ENCODE data around the gene ITGA7. TPM values are rescaled to one million over a fixed set of nuclear protein-coding genes. Genes with fewer than 3 reads are reported as not detected.

The ITGA7 gene
- total and polyA plus RNA-seq, 3 donors from 2014 or later, result 26.4 to 43.3 (median 30.6) TPM

- Histone ChIP-seq H3K9me3 (no peaks in the 10 kb centered on the region), H3K36me3 (ENCODE audit: low read depth, missing control alignments) (no peaks in the 10 kb centered on the region), H3K4me1 (peaks cover 58% of the 10 kb centered on the region), H3K4me3 (no peak overlapping the region), H3K27ac (no peak overlapping the region), H3K27me3 (no peaks in the 10 kb centered on the region)
- no peak for DNase-seq
- intact Hi-C loops (cut with DNase I; ENCODE audit: low total_unique reads), result no loop called here
- WGBS, 2 donors, result 95 to 98% methylated on average over 8 of the region's 8 CpGs
- TF ChIP-seq CTCF (IDR thresholded peaks at IDR 0.05) (no peak), POLR2A (IDR thresholded peaks at IDR 0.05) (no peak)
Observed at GRCh38 chr12:55722948-55723347, 15.2 kb upstream of the ITGA7 start.

GRCh38 chr12:55721601-55722213 is 14.0 kb upstream of the ITGA7 start:
- Histone ChIP-seq H3K27me3 (no peaks in the 10 kb centered on the region), H3K4me3 (no peak overlapping the region), H3K9me3 (no peaks in the 10 kb centered on the region), H3K27ac (peak overlapping the region in 1 of 2 donors; percentile 22), H3K36me3 (ENCODE audit: low read depth, missing control alignments) (no peaks in the 10 kb centered on the region), H3K4me1 (peaks cover 58% of the 10 kb centered on the region)
- DNase-seq, result no peak
- intact Hi-C loops (cut with DNase I; ENCODE audit: low total_unique reads), result no loop called here
- WGBS, 2 donors, result 71 to 77% methylated on average over 5 to 14 of the region's 14 CpGs
- no peak for TF ChIP-seq POLR2A (IDR thresholded peaks at IDR 0.05)
- no peak for TF ChIP-seq CTCF (IDR thresholded peaks at IDR 0.05)

- TF ChIP-seq CTCF (IDR thresholded peaks at IDR 0.05), result peak; percentile 27 to 43 (median 36)
- no peak for TF ChIP-seq POLR2A (IDR thresholded peaks at IDR 0.05)
- no peak overlapping the region for H3K4me3 ChIP-seq
- H3K9me3 ChIP-seq, result no peaks in the 10 kb centered on the region
- peaks cover 56% of the 10 kb centered on the region for H3K4me1 ChIP-seq
- peak overlapping the region in 1 of 2 donors; percentile 22 for H3K27ac ChIP-seq
- no peaks in the 10 kb centered on the region for H3K36me3 ChIP-seq (ENCODE audit: low read depth, missing control alignments)
- no peaks in the 10 kb centered on the region for H3K27me3 ChIP-seq
- peak; percentile 75 for DNase-seq
- WGBS, 2 donors, result 42 to 67% methylated on average over 3 to 9 of the region's 9 CpGs
- intact Hi-C loops (cut with DNase I; ENCODE audit: low total_unique reads), result no loop called here
Observed at GRCh38 chr12:55720894-55721444, 13.3 kb upstream of the ITGA7 start.

DNA sequence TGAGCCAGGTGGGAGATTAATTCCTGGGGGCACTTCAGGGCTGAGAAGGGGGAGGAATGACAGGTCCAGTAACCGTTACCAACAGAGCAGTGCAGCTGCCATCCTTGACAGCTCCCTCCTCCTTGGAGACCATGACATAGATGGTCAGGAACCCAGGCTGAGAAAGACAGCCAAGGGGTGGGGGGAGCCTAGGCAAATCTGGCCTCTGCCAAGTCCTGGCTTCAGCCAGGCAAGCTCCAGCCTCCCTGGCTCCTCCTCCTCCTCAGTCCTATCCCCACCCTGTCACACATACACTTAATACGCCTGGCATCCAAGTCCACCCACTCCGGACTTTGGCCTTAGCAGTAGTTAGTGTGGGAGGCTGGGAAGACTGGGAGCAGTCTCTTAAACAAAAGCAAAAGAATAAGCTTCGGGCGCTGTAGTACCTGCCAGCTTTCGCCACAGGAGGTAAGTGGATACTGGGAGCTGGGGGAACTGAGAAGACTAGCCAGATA is 12.4 kb upstream of the ITGA7 start, which contains the start of gene RDH5:
TSS of gene RDH5 (plus strand) at position 323 of the 494 bp plus-strand sequence. CDS start 792 bp downstream, outside the sequence.
- no peaks in the 10 kb centered on the region for H3K36me3 ChIP-seq (ENCODE audit: low read depth, missing control alignments)
- WGBS, 2 donors, result 35 to 41% methylated on average over 4 to 6 of the region's 6 CpGs
- peaks cover 62% of the 10 kb centered on the region for H3K4me1 ChIP-seq
- H3K9me3 ChIP-seq, result no peaks in the 10 kb centered on the region
- no peaks in the 10 kb centered on the region for H3K27me3 ChIP-seq
- DNase-seq, result peak; percentile 68
- intact Hi-C loops (cut with DNase I; ENCODE audit: low total_unique reads), result no loop called here
- no peak for TF ChIP-seq POLR2A (IDR thresholded peaks at IDR 0.05)
- TF ChIP-seq CTCF (IDR thresholded peaks at IDR 0.05), result no peak
- H3K4me3 ChIP-seq, result no peak within 1 kb of the TSS
- peak within 1 kb of the TSS; percentile 12 to 22 for H3K27ac ChIP-seq
